HG02943 (cell line): ENCODE measurements around the gene CREB3L2.
A peak's percentile ranks its signal among the peaks of the same experiment; 100 is the strongest.
"Not testable (repeated sequence)": the region's sequence is repeated elsewhere in the genome, so short reads cannot be mapped to it uniquely, and the experiment has no call there.

Experiments used
- ATAC-seq: cut with Tn5 transposase; IDR thresholded peaks from one replicate; pipeline ENCODE4 v1.9.1; 2021; ENCODE audit warnings: mild to moderate bottlenecking, low read depth, moderate library complexity; ENCODE audit not compliant: unreplicated experiment

The CREB3L2 gene

GRCh38 chr7:138015096-138015495, 13.2 kb upstream of the CREB3L2 start:
- ATAC-seq: no peak

- no peak for ATAC-seq
These were observed 12.8 kb upstream of the CREB3L2 start for GRCh38 chr7:138014686-138015085.

GRCh38 chr7:138014201-138014600, 12.3 kb upstream of the CREB3L2 start:
- ATAC-seq: not testable (repeated sequence)

GRCh38 chr7:138009350-138009653, 7.4 kb upstream of the CREB3L2 start:
- no peak for ATAC-seq

GRCh38 chr7:138008588-138009349, 6.9 kb upstream of the CREB3L2 start:
- ATAC-seq: no peak

GRCh38 chr7:138008019-138008587, 6.2 kb upstream of the CREB3L2 start:
- ATAC-seq: no peak

GRCh38 chr7:138006106-138006505, 4.2 kb upstream of the CREB3L2 start:
- ATAC-seq: no peak

GRCh38 chr7:138004936-138005335, 3.0 kb upstream of the CREB3L2 start:
- ATAC-seq: no peak

- ATAC-seq: no peak
These were observed 2.2 kb upstream of the CREB3L2 start for GRCh38 chr7:138004046-138004445.

- no peak for ATAC-seq
These were observed 923 bp upstream of the CREB3L2 start for GRCh38 chr7:138002828-138003189.

GRCh38 chr7:138002096-138002827, 376 bp upstream of the CREB3L2 start:
- peak; percentile 96 for ATAC-seq

- no peak for ATAC-seq
These were observed 1.7 kb downstream of the CREB3L2 start for GRCh38 chr7:138000081-138000701.

GRCh38 chr7:137999496-138000080, 2.3 kb downstream of the CREB3L2 start:
- no peak for ATAC-seq

GRCh38 chr7:137998250-137998649, 3.6 kb downstream of the CREB3L2 start:
- no peak for ATAC-seq

- no peak for ATAC-seq
These were observed 5.0 kb downstream of the CREB3L2 start for GRCh38 chr7:137996871-137997270.

GRCh38 chr7:137996386-137996851, 5.5 kb downstream of the CREB3L2 start:
- ATAC-seq: no peak

GRCh38 chr7:137994216-137994615, 7.7 kb downstream of the CREB3L2 start:
- no peak for ATAC-seq

- no peak for ATAC-seq
These were observed 8.5 kb downstream of the CREB3L2 start for GRCh38 chr7:137993395-137993743.

GRCh38 chr7:137992550-137993394, 9.1 kb downstream of the CREB3L2 start:
- ATAC-seq: peak; percentile 47

GRCh38 chr7:137992104-137992549, 9.8 kb downstream of the CREB3L2 start:
- ATAC-seq: no peak
